ENCODE data around the gene HHAT. TPM values are rescaled to one million over a fixed set of nuclear protein-coding genes. Genes with fewer than 3 reads are reported as not detected.

HHAT gene
- total and polyA plus RNA-seq, 9 of the 15 experiments (the other 6 are each of a cell fraction or from before 2014, with no cell fraction given) = 0.07 to 0.16 (median 0.13) TPM; not detected in 1

GRCh38 chr1:210302501-210302900 lies 26.2 kb upstream of the HHAT start:
- BruUV-seq (replicated peaks) = no TSS peak
- DNase-seq (ENCODE audit: extremely low read depth in 1 of 4, low spot score in 3 of 4) = no peak
- Histone ChIP-seq H3K9ac (ENCODE audit: insufficient read depth in 1 of 2, low read depth in 2 of 2, low read length in 2 of 2) (no peak overlapping the region), H3K9me3 (replicated peaks; ENCODE audit: control insufficient read depth, insufficient read depth, low read depth, low read length) (no peaks in the 10 kb centered on the region), H3K36me3 (ENCODE audit: control insufficient read depth, insufficient read depth, low read length) (no peaks in the 10 kb centered on the region), H3K4me1 (replicated peaks in 1 of 2; ENCODE audit: control insufficient read depth in 2 of 2, insufficient read depth in 2 of 2, low read length in 2 of 2) (no peaks in the 10 kb centered on the region), H3K27ac (ENCODE audit: extremely low read depth, low read depth, low read length) (no peak overlapping the region), H3K4me2 (ENCODE audit: insufficient read depth, low read length) (no peak overlapping the region), H2AFZ (ENCODE audit: low read depth, low read length) (no peak overlapping the region), H3K79me2 (ENCODE audit: control insufficient read depth, insufficient read depth, low read length) (no peaks in the 10 kb centered on the region), H3K9me1 (ENCODE audit: control insufficient read depth, insufficient read depth, low read length) (no peaks in the 10 kb centered on the region), H3K27me3 (ENCODE audit: control insufficient read depth in 2 of 2, insufficient read depth in 2 of 2, low read length in 2 of 2) (peaks cover 0 to 13% of the 10 kb centered on the region in 2 experiments; a peak in 2 of 5 replicates), H3K4me3 (no peak overlapping the region), H4K20me1 (replicated peaks; ENCODE audit: control insufficient read depth, insufficient read depth, low read length) (no peaks in the 10 kb centered on the region)
- intact Hi-C loops (cut with micrococcal nuclease) = no loop called here
- POLR2A ChIA-PET = interaction anchor here (0.7 to 0.8 kb wide), 2 partner anchors 208 to 312 kb away, joined by 3 read pairs; no protein-coding TSS in a partner anchor
- no peak for ATAC-seq
- FAIRE-seq = no peak
- in situ Hi-C loops (cut with MboI) = no loop called here
- TF ChIP-seq MECOM (CRISPR knock-in tag; IDR thresholded peaks at IDR 0.05) = no peak
- CTCF ChIA-PET (ENCODE audit: low intra/inter-chr PET ratio) = no interaction called here
- 2% methylated on average over 10 of the region's 10 CpGs for WGBS (ENCODE audit: insufficient coverage, low coverage, missing lambda C conversion rate)

DNA sequence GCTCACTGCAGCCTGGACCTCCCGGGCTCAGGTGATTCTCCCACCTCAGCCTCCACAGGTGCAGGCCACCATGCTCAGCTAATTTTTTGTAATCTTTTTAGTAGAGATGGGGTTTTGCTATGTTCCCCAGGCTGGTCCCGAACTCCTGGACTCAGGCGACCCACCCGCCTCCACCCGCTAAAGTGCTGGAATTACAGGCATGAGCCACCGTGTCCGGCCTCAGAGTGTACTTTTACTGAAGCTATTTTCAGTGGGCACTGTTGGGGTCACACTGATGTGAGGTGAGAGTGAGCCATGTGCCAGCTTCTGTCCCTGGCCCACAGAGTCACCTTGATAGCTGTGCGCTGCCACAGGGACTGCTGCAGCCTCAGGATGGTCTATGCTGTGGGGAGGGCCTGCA lies 25.3 kb upstream of the HHAT start:
- Histone ChIP-seq H4K20me1 (replicated peaks; ENCODE audit: control insufficient read depth, insufficient read depth, low read length) (no peaks in the 10 kb centered on the region), H3K4me2 (ENCODE audit: insufficient read depth, low read length) (no peak overlapping the region), H2AFZ (ENCODE audit: low read depth, low read length) (no peak overlapping the region), H3K9me3 (replicated peaks; ENCODE audit: control insufficient read depth, insufficient read depth, low read depth, low read length) (no peaks in the 10 kb centered on the region), H3K4me1 (replicated peaks in 1 of 2; ENCODE audit: control insufficient read depth in 2 of 2, insufficient read depth in 2 of 2, low read length in 2 of 2) (no peaks in the 10 kb centered on the region), H3K36me3 (ENCODE audit: control insufficient read depth, insufficient read depth, low read length) (no peaks in the 10 kb centered on the region), H3K27me3 (ENCODE audit: control insufficient read depth in 2 of 2, insufficient read depth in 2 of 2, low read length in 2 of 2) (peaks cover 0 to 13% of the 10 kb centered on the region in 2 experiments; a peak in 2 of 5 replicates), H3K9ac (ENCODE audit: insufficient read depth in 1 of 2, low read depth in 2 of 2, low read length in 2 of 2) (no peak overlapping the region), H3K4me3 (no peak overlapping the region), H3K9me1 (ENCODE audit: control insufficient read depth, insufficient read depth, low read length) (no peaks in the 10 kb centered on the region), H3K27ac (ENCODE audit: extremely low read depth, low read depth, low read length) (no peak overlapping the region), H3K79me2 (ENCODE audit: control insufficient read depth, insufficient read depth, low read length) (no peaks in the 10 kb centered on the region)
- no TSS peak for BruUV-seq (replicated peaks)
- 4% methylated on average over 7 of the region's 8 CpGs for WGBS (ENCODE audit: insufficient coverage, low coverage, missing lambda C conversion rate)
- in situ Hi-C loops (cut with MboI) = no loop called here
- DNase-seq (ENCODE audit: extremely low read depth in 1 of 4, low spot score in 3 of 4) (no peak), ATAC-seq (no peak), FAIRE-seq (no peak)
- intact Hi-C loops (cut with micrococcal nuclease) = no loop called here
- CTCF ChIA-PET (ENCODE audit: low intra/inter-chr PET ratio) = no interaction called here
- POLR2A ChIA-PET = interaction anchor here (0.7 kb wide), 1 partner anchor 313 kb away, joined by 3 read pairs; no protein-coding TSS in a partner anchor
- TF ChIP-seq ZNF551 (CRISPR knock-in tag; IDR thresholded peaks at IDR 0.05) (no peak), POLR2B (IDR thresholded peaks at IDR 0.05; ENCODE audit: low read depth, partially characterized antibody) (no peak), EP400 (IDR thresholded peaks at IDR 0.05) (no peak), PRMT5 (CRISPR knock-in tag; IDR thresholded peaks at IDR 0.05) (no peak), XRCC4 (IDR thresholded peaks at IDR 0.05; ENCODE audit: extremely low read depth, insufficient read depth, insufficient read length) (no peak), TRIM24 (IDR thresholded peaks at IDR 0.05) (no peak), THRAP3 (IDR thresholded peaks at IDR 0.05; ENCODE audit: borderline replicate concordance) (no peak), LEF1 (IDR thresholded peaks at IDR 0.05) (no peak), RHOXF2B (CRISPR knock-in tag; conservative IDR thresholded peaks at IDR 0.05) (no peak), U2AF1 (optimal IDR thresholded peaks at IDR 0.05; ENCODE audit: low read depth, low read length) (no peak), KDM2B (CRISPR knock-in tag; IDR thresholded peaks at IDR 0.05) (no peak), FIP1L1 (IDR thresholded peaks at IDR 0.05; ENCODE audit: low read depth, low read length, poor library complexity, severe bottlenecking) (no peak), MTA2 (IDR thresholded peaks at IDR 0.05; ENCODE audit: low read depth) (no peak)
- TF ChIP-seq, protein P1, sequence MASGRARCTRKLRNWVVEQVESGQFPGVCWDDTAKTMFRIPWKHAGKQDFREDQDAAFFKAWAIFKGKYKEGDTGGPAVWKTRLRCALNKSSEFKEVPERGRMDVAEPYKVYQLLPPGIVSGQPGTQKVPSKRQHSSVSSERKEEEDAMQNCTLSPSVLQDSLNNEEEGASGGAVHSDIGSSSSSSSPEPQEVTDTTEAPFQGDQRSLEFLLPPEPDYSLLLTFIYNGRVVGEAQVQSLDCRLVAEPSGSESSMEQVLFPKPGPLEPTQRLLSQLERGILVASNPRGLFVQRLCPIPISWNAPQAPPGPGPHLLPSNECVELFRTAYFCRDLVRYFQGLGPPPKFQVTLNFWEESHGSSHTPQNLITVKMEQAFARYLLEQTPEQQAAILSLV (tag; IDR thresholded peaks at IDR 0.05) = no peak
- TF ChIP-seq, protein P2, sequence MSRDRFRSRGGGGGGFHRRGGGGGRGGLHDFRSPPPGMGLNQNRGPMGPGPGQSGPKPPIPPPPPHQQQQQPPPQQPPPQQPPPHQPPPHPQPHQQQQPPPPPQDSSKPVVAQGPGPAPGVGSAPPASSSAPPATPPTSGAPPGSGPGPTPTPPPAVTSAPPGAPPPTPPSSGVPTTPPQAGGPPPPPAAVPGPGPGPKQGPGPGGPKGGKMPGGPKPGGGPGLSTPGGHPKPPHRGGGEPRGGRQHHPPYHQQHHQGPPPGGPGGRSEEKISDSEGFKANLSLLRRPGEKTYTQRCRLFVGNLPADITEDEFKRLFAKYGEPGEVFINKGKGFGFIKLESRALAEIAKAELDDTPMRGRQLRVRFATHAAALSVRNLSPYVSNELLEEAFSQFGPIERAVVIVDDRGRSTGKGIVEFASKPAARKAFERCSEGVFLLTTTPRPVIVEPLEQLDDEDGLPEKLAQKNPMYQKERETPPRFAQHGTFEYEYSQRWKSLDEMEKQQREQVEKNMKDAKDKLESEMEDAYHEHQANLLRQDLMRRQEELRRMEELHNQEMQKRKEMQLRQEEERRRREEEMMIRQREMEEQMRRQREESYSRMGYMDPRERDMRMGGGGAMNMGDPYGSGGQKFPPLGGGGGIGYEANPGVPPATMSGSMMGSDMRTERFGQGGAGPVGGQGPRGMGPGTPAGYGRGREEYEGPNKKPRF (IDR thresholded peaks at IDR 0.05; ENCODE audit: low read depth, low read length) = no peak
